Epithelial cell of prostate (primary cell): ENCODE measurements around the gene KRT78.

ENCODE experiments used
- DNase-seq: peaks from one replicate; pipeline ENCODE4 v3.0.0-alpha.2; 2011; ENCODE audit warnings: low read depth, low spot score
- H3K27ac ChIP-seq: fragments of 450-650 bp; 2 replicates; pipeline ENCODE4 v1.5.1; 2017; ENCODE audit warnings: mild to moderate bottlenecking

Gene KRT78

GRCh38 chr12:52844386-52844785, 4.4 kb downstream of the KRT78 start:
- DNase-seq: no peak
- H3K27ac ChIP-seq: no peak overlapping the region

GRCh38 chr12:52839436-52840105, 9.2 kb downstream of the KRT78 start:
- DNase-seq: no peak

DNA sequence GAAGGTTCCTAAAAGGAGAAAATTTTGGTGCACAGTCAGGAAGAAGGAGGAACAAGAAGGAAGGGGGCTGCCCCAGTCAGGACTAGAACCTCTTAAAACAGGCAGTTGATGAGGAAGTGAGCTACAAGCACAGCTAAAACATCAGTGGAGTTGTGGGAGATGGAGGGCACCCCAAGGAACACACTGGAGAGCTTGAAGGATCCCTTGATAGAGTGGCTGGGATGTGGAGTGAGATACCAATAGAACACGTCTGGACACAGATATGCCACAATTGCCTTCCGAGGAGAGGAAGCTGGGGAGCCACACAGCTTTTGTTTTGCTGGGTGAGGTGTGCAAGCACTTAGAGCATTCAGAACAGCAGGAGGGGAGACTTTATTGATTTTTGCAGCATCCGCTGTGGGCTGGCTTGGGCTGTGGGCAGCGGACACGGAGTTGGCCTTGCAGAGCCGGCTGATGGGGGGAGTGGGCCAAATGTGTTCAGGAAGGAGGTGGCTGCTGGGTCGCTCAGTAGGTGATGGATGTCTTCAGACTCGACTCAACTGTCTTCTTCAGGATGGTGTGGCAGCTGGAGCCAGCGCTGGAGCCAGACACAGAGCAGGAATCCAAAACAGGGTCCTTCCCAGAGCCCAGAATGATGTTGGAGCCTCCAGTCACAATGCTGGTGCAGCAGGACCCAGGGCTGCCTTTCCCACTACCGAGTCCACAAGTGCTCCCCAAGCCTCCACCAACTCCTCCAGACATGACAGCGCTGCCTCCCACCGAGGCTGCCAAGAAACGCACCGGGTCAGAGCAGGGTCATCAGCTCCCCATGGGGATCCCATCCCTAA, 10.0 kb downstream of the KRT78 start:
- DNase-seq: no peak
- H3K27ac ChIP-seq: no peak overlapping the region

More at GRCh38 chr12:52839436-52840105, 9.2 kb downstream of the KRT78 start:
- no peak overlapping the region for H3K27ac ChIP-seq

GRCh38 chr12:52837781-52838608, 10.8 kb downstream of the KRT78 start:
- H3K27ac ChIP-seq: no peak overlapping the region
- DNase-seq: no peak

DNA sequence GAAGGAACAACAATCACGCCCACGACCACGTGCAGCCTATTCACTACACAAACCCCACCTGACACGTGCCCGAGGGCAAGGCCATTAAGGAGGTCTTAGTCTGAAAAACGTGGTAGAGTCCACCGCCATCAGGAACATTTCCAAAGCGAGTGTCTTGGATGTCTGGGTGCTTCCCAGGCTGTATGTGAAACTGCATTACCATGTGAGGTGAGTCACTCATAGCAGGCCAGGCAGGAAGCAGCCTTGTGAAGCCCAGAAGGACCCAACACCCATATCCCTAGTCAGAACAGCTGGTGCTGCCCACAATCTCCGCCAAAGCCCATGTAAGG, 11.4 kb downstream of the KRT78 start:
- no peak overlapping the region for H3K27ac ChIP-seq
- DNase-seq: peak; percentile 53

GRCh38 chr12:52836491-52837412, 12.0 kb downstream of the KRT78 start:
- DNase-seq: no peak
- no peak overlapping the region for H3K27ac ChIP-seq

- no peak for DNase-seq
- no peak overlapping the region for H3K27ac ChIP-seq
Observed at GRCh38 chr12:52836042-52836466, 12.7 kb downstream of the KRT78 start.

- DNase-seq: no peak
- no peak overlapping the region for H3K27ac ChIP-seq
Observed at GRCh38 chr12:52835271-52836041, 13.3 kb downstream of the KRT78 start.

DNA sequence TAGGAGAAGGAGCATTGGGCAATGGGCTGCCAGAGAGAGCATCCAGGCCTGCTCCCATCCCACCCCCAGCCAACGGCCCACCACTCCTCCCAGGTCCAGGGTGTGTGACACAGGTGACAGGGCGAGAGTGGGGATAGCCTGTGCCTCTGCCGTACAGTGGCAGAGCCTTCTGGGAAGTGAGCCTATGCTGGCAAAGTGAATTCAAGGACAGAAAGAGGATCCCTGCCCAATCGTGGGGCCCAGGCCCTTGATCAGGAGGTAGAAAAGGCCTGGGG, 14.1 kb downstream of the KRT78 start:
- DNase-seq: no peak
- H3K27ac ChIP-seq: no peak overlapping the region

- no peak for DNase-seq
- H3K27ac ChIP-seq: no peak within 1 kb of the TSS
Observed at GRCh38 chr12:52833922-52834726, 14.7 kb downstream of the KRT78 start, which contains the start of gene KRT79. Gene KRT79, minus strand, starts transcription at chr12:52834311. Its CDS starts 51 bp downstream, at chr12:52834260.

DNA sequence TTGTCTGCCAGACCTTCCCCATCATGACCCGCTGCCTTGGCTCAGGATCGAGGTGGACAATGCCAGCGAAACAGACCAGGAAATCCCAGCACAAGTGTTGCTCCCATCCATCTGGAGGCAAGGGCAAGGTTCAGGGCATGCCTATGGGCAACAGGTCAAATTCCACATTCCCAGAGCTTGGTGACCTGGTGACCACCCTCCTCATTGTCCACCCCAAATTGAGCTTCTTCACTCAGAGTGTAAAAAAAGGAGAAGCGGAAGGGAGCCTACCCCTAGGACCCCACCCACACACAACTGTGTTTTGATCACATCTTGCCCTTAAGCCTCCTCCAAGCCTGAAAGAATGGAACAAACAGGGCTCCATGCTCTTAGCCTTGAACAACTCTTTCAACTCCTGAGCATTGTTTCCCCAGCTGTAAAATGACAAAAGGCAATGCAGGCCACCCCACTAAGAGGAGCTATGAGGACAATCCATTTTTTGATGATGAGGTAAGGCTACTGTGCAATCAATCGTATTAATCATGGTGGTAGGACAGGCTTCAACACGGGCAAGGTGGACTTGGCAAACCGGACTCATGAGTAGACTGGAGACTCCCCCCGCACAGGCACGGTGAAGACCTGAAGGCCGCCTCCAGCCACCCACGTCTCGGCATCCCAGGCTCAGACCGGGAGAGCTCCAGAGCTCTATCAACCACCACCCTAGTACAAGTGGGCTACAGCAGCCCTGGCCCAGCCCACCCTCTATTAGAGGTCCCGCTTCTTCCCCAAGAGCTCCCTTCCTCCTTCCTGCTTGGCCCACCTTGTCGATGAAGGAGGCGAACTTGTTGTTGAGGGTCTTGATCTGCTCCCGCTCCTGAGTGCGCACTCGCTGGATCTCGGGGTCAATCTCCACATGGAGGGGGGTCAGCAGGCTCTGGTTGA, 15.5 kb downstream of the KRT78 start:
- H3K27ac ChIP-seq: no peak overlapping the region
- peak; percentile 40 for DNase-seq

GRCh38 chr12:52832451-52832850, 16.3 kb downstream of the KRT78 start:
- H3K27ac ChIP-seq: no peak overlapping the region
- DNase-seq: no peak

DNA sequence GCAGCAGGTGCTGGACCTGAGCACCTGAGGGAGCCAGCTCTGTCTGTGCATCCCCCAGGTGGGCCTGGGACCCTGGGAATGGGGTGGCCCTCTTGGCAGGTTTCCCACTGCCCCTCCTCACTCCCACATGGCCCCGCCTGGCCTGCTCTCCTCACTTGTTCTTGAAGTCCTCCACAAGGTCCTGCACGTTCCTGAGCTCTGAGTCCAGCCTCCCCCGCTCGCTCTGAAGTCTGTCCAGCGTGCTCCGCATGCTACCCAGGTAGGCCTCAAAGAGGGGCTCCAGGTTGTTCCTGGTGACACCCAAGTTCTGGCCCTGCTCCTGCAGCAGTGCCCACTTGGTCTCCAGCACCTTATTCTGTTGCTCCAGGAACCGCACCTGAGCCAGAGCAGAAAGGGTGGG, 17.5 kb downstream of the KRT78 start:
- DNase-seq: no peak
- no peak overlapping the region for H3K27ac ChIP-seq

GRCh38 chr12:52829986-52830770, 18.6 kb downstream of the KRT78 start:
- no peak overlapping the region for H3K27ac ChIP-seq
- no peak for DNase-seq

DNA sequence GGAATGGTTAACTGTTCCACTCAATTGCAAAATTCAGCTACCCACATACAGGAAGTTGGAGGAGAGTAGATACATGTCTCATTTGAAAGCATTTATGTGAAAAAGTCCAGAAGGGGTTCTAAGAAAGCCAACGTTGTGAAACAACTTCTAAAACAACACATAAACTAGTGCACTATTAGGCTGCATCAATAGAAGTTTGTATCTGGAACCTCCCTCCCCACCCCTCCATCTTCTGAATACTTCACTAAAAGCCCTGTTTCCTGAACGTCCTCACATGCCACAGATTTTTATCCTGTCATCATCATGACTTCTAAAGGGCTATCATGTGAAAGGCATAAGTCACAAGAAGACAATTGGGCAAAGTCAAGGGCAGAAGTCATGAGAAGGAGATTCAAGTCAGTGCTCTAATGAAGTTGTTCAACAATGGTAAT, 20.2 kb downstream of the KRT78 start:
- no peak overlapping the region for H3K27ac ChIP-seq
- no peak for DNase-seq

- no peak overlapping the region for H3K27ac ChIP-seq
- no peak for DNase-seq
Observed at GRCh38 chr12:52828156-52828555, 20.6 kb downstream of the KRT78 start.
